Stimulated activated CD4-positive, alpha-beta T cell treated with anti-CD3 and anti-CD28 coated beads, Interleukin-1b, Interleukin-23, amount 100 ng/mL, for 24 hours (primary cell): ENCODE measurements around the gene PCDHA10.
"Not testable (repeated sequence)": the region's sequence is repeated elsewhere in the genome, so short reads cannot be mapped to it uniquely, and the experiment has no call there.

ENCODE experiments used
- DNase-seq, 4 experiments: peaks; one replicate each; pipeline ENCODE4 v3.0.0-alpha.2; 2020; ENCODE audit warnings: low read depth in 4 of 4, low spot score in 1 of 4

Gene PCDHA10, protein sequence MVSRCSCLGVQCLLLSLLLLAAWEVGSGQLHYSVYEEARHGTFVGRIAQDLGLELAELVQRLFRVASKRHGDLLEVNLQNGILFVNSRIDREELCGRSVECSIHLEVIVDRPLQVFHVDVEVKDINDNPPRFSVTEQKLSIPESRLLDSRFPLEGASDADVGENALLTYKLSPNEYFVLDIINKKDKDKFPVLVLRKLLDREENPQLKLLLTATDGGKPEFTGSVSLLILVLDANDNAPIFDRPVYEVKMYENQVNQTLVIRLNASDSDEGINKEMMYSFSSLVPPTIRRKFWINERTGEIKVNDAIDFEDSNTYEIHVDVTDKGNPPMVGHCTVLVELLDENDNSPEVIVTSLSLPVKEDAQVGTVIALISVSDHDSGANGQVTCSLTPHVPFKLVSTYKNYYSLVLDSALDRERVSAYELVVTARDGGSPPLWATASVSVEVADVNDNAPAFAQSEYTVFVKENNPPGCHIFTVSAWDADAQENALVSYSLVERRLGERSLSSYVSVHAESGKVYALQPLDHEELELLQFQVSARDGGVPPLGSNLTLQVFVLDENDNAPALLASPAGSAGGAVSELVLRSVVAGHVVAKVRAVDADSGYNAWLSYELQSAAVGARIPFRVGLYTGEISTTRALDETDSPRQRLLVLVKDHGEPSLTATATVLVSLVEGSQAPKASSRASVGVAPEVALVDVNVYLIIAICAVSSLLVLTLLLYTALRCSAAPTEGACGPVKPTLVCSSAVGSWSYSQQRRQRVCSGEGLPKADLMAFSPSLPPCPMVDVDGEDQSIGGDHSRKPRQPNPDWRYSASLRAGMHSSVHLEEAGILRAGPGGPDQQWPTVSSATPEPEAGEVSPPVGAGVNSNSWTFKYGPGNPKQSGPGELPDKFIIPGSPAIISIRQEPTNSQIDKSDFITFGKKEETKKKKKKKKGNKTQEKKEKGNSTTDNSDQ

GRCh38 chr5:140855772-140856674 is at the start of gene PCDHA10:
Gene PCDHA10 (plus strand): TSS chr5:140855897. CDS start chr5:140856049, 152 bp downstream.
- DNase-seq: no peak

GRCh38 chr5:140806834-140807775 is 48.6 kb upstream of the PCDHA10 start, which contains the start of gene PCDHA4:
Gene PCDHA4 (plus strand): TSS chr5:140807068.
- no peak for DNase-seq

DNA sequence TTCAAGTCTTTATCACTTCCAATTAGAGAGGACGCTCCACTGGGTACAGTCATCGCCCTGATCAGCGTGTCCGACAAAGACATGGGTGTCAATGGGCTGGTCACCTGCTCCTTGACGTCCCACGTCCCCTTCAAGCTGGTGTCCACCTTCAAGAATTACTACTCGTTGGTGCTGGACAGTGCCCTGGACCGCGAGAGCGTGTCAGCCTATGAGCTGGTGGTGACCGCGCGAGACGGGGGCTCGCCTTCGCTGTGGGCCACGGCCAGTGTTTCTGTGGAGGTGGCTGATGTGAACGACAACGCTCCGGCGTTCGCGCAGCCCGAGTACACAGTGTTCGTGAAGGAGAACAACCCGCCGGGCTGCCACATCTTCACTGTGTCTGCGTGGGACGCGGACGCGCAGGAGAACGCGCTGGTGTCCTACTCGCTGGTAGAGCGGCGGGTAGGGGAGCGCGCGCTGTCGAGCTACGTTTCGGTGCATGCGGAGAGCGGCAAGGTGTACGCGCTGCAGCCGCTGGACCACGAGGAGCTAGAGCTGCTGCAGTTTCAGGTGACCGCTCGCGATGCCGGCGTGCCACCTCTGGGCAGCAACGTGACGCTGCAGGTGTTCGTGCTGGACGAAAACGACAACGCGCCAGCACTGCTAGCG is 47.3 kb upstream of the PCDHA10 start:
- not testable (repeated sequence) for DNase-seq

- DNase-seq: no peak
These were observed 46.8 kb upstream of the PCDHA10 start for GRCh38 chr5:140808889-140809291.

DNA sequence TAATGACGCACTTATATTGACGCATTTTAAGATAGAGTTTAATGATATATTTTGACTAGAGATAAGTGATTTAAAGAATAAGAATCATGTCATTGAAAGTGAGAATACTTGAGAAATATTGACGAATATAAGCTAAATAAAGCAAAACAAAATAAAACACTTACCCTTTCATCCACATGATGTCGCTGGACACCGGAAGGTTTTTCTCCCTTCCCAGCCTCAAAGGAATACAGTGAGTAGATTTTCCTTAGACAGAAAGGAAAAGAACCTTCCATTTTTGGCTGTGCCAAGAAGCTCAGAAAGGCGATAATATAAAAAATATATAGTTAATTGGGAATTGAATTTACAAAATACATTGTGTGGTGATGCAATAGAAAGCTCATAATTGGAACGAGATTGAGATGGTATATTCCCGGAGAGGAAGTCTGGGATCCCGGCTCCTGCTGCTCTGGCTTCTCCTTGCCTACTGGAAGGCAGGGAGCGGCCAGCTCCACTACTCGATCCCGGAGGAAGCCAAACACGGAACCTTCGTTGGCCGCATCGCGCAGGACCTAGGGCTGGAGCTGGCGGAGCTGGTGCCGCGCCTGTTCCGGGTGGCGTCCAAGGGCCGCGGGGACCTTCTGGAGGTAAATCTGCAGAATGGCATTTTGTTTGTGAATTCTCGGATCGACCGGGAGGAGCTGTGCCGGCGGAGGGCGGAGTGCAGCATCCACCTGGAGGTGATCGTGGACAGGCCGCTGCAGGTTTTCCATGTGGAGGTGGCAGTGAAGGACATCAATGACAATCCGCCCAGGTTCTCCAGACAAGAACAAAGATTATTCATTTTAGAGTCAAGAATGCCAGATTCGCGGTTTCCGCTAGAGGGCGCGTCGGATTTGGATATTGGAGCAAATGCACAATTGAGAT is 34.1 kb upstream of the PCDHA10 start, which contains the start of gene PCDHA5:
Gene PCDHA5, plus strand, starts transcription at position 239 of the 906 bp plus-strand sequence.
- no peak for DNase-seq

DNA sequence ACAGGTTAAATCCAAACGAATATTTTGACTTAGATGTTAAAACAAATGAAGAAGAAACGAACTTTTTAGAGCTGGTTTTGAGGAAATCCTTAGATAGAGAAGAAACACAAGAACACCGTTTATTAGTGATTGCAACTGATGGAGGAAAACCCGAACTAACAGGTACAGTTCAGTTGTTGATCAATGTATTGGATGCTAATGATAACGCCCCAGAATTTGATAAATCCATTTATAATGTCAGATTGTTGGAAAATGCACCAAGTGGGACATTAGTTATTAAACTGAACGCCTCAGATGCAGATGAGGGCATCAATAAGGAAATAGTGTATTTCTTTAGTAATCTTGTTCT is 33.4 kb upstream of the PCDHA10 start:
- no peak for DNase-seq

GRCh38 chr5:140822969-140823368 is 32.7 kb upstream of the PCDHA10 start:
- not testable (repeated sequence) for DNase-seq

DNA sequence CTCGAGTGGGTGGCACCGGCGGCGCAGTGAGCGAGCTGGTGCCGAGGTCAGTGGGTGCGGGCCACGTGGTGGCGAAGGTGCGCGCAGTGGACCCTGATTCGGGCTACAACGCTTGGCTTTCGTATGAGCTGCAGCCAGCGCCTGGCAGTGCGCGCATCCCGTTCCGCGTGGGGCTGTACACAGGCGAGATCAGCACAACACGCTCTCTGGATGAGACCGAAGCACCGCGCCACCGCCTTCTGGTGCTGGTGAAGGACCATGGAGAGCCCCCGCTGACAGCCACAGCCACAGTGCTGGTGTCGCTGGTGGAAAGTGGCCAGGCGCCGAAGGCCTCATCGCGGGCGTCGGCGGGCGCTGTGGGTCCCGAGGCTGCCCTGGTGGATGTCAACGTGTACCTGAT is 32.2 kb upstream of the PCDHA10 start:
- DNase-seq: no peak

DNA sequence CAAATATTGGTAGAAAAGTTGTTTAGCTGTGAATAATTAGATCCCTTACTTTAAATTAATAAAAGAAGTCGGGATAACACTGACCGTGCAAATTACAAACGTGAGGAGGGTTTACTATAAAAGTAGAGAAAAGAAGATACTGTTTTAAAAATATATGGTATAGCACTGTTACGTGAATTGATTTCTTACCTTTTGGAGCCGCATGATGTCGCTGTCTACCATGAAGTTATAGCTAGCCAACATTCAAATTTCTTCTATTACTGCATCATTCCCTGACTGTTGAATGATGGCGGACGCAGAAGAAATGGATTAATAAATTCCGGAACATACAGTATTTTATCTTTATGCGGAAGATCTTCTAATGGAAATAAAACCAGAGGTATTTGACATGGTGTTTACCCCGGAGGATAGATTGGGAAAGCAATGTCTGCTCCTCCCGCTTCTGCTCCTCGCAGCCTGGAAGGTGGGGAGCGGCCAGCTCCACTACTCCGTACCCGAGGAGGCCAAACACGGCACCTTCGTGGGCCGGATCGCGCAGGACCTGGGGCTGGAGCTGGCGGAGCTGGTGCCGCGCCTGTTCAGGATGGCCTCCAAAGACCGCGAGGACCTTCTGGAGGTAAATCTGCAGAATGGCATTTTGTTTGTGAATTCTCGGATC is 27.9 kb upstream of the PCDHA10 start, which contains the start of gene PCDHA6:
Gene PCDHA6, plus strand, starts transcription at position 257 of the 658 bp plus-strand sequence. Its CDS starts 132 bp downstream, at position 389.
- no peak for DNase-seq

DNA sequence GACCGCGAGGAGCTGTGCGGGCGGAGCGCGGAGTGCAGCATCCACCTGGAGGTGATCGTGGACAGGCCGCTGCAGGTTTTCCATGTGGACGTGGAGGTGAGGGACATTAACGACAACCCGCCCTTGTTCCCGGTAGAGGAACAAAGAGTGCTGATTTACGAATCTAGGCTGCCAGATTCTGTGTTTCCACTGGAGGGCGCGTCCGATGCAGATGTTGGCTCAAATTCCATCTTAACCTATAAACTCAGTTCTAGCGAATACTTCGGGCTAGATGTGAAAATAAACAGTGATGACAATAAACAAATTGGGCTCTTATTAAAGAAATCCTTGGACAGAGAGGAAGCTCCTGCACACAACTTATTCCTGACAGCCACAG is 27.3 kb upstream of the PCDHA10 start:
- no peak for DNase-seq

DNA sequence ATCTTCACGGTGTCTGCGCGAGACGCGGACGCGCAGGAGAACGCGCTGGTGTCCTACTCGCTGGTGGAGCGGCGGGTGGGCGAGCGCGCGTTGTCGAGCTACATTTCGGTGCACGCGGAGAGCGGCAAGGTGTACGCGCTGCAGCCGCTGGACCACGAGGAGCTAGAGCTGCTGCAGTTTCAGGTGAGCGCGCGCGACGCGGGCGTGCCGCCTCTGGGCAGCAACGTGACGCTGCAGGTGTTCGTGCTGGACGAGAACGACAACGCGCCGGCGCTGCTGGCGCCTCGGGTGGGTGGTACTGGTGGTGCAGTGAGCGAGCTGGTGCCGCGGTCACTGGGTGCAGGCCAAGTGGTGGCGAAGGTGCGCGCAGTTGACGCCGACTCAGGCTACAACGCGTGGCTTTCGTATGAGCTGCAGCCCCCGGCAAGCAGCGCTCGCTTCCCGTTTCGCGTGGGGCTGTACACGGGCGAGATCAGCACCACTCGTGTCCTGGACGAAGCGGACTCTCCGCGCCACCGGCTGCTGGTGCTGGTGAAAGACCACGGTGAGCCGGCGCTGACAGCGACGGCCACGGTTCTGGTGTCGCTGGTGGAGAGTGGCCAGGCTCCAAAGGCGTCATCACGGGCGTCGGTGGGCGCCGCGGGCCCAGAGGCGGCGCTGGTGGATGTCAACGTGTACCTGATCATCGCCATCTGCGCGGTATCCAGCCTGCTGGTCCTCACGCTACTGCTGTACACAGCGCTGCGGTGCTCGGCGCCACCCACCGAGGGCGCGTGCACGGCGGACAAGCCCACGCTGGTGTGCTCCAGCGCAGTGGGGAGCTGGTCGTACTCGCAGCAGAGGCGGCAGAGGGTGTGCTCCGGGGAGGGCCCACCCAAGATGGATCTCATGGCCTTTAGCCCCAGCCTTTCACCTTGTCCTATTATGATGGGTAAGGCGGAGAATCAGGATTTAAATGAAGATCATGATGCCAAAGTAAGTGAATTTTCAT is 25.9 kb upstream of the PCDHA10 start:
- DNase-seq: not testable (repeated sequence)

DNA sequence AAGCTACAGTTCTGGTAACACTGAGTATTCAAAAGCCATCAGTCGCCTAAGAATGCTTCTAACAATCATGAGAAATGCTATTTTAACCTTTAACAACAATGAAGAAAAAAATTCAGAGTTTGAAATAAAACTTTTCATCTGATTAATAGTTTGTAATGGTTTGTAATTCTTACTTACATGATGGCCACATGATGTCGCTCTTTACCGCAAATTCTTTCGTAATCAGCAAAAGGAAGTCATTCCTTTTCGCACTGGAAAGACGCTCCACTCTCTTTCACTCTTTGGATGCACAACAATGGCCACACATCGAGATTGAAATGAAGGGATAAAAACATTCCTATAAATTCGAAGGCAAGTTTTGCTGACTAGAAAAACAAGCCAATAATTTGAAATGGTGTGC is 21.7 kb upstream of the PCDHA10 start, which contains the start of gene PCDHA7:
Gene PCDHA7, plus strand, starts transcription at position 277 of the 400 bp plus-strand sequence. Its CDS starts 115 bp downstream, at position 392.
- DNase-seq: no peak

DNA sequence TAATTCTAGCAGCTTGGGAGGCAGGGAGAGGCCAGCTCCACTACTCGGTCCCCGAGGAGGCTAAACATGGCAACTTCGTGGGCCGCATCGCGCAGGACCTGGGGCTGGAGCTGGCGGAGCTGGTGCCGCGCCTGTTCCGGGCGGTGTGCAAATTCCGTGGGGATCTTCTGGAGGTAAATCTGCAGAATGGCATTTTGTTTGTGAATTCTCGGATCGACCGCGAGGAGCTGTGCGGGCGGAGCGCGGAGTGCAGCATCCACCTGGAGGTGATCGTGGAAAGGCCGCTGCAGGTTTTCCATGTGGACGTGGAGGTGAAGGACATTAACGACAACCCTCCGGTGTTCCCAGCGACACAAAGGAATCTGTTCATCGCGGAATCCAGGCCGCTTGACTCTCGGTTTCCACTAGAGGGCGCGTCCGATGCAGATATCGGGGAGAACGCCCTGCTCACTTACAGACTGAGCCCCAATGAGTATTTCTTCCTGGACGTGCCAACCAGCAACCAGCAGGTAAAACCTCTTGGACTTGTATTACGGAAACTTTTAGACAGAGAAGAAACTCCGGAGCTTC is 21.2 kb upstream of the PCDHA10 start:
- not testable (repeated sequence) for DNase-seq

GRCh38 chr5:140835622-140836510 is 19.8 kb upstream of the PCDHA10 start:
- DNase-seq: no peak
